Activated B cell treated with CpG ODN at 0.5 μM for 24 hours (primary cell): ENCODE measurements around the gene CACNA1E. TPM values are rescaled to one million over a fixed set of nuclear protein-coding genes. Genes with fewer than 3 reads are reported as not detected.

ENCODE experiments used
- ATAC-seq: fragments of 200-7000 bp; cut with Tn5 transposase; one replicate; pipeline ENCODE4 v1.10.0; 2021; ENCODE audit warnings: low read depth, mild to moderate bottlenecking, moderate library complexity
- CTCF ChIA-PET: fragments of 350-600 bp; sonication (Branson Sonifier 250); formaldehyde crosslinking; loops from one replicate; lab custom pipeline; 2021; ENCODE audit warnings: antibody characterized with exemption; lab: Charles Lee
- POLR2A ChIA-PET: fragments of 350-600 bp; sonication (Branson Sonifier 250); formaldehyde crosslinking; loops from one replicate; lab custom pipeline; 2021; ENCODE audit warnings: antibody characterized with exemption; lab: Charles Lee
- DNase-seq: peaks from one replicate; pipeline ENCODE4 v3.0.0; 2022
- H3K27ac Mint-ChIP-seq: one replicate; pipeline ENCODE4 v1.8.0; 2020; ENCODE audit warnings: mixed read lengths
- H3K27me3 Mint-ChIP-seq: one replicate; pipeline ENCODE4 v1.8.0; 2021; ENCODE audit warnings: mixed read lengths
- H3K36me3 Mint-ChIP-seq: one replicate; pipeline ENCODE4 v1.8.0; 2021; ENCODE audit warnings: low read depth, mixed read lengths
- H3K4me1 Mint-ChIP-seq: one replicate; pipeline ENCODE4 v1.8.0; 2021; ENCODE audit warnings: mixed read lengths
- H3K4me3 Mint-ChIP-seq: one replicate; pipeline ENCODE4 v1.8.0; 2020; ENCODE audit warnings: mild to moderate bottlenecking, mixed read lengths
- H3K9me3 Mint-ChIP-seq: one replicate; pipeline ENCODE4 v1.8.0; 2020; ENCODE audit warnings: mixed read lengths
- intact Hi-C: fragments of 100-400 bp; cut with micrococcal nuclease; formaldehyde crosslinking; loops from one replicate; pipeline ENCODE4 v1.15.1; 2024
- total RNA-seq: library from RNA; stranded (reverse); gene quantifications from 2 replicates; pipeline ENCODE4 v1.2.3, GENCODE V29; 2022
- TF ChIP-seq, protein P1 (sequence below): fragments of 200-600 bp; IDR thresholded peaks from one replicate; pipeline ENCODE4 v1.8.0; 2022; ENCODE audit warnings: antibody characterized with exemption, mild to moderate bottlenecking

Gene CACNA1E
- total RNA-seq, 1 donor from 2014 or later, result 0.91 TPM

- TF ChIP-seq, protein P1, sequence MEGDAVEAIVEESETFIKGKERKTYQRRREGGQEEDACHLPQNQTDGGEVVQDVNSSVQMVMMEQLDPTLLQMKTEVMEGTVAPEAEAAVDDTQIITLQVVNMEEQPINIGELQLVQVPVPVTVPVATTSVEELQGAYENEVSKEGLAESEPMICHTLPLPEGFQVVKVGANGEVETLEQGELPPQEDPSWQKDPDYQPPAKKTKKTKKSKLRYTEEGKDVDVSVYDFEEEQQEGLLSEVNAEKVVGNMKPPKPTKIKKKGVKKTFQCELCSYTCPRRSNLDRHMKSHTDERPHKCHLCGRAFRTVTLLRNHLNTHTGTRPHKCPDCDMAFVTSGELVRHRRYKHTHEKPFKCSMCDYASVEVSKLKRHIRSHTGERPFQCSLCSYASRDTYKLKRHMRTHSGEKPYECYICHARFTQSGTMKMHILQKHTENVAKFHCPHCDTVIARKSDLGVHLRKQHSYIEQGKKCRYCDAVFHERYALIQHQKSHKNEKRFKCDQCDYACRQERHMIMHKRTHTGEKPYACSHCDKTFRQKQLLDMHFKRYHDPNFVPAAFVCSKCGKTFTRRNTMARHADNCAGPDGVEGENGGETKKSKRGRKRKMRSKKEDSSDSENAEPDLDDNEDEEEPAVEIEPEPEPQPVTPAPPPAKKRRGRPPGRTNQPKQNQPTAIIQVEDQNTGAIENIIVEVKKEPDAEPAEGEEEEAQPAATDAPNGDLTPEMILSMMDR, result no peak
- Mint-ChIP-seq H3K4me1 (peaks cover 2% of the 10 kb centered on the region), H3K9me3 (no peaks in the 10 kb centered on the region), H3K27ac (no peak overlapping the region), H3K27me3 (peaks cover 3% of the 10 kb centered on the region), H3K36me3 (no peaks in the 10 kb centered on the region), H3K4me3 (no peak overlapping the region)
- POLR2A ChIA-PET, result no interaction called here
- DNase-seq (no peak), ATAC-seq (peak; percentile 47)
- CTCF ChIA-PET, result no interaction called here
- intact Hi-C loops, result no loop called here
Measured at GRCh38 chr1:181514298-181515290, 31.3 kb downstream of the CACNA1E start.

DNA sequence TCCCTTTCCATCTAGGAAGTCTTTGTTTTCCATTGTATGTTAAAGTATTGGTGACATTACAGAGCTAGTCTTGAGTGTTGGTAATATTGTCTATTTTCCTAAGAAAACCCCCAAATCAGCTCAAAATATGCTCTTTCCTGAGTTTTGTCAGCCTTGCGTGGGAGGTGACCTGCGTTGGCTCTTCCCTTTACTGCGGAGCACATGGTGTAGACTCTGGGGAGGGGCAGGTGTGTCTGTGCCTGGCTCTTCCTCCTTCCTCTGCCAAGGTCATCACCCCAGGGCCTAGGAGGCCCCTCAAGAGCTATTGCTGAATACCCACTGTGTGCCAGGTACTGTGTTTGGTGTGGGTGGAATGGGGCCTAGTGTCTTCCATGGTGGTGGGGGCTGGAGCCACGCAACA lies 33.4 kb downstream of the CACNA1E start:
- CTCF ChIA-PET, result no interaction called here
- intact Hi-C loops, result no loop called here

GRCh38 chr1:181517181-181517875 lies 34.0 kb downstream of the CACNA1E start:
- TF ChIP-seq, protein P1, result no peak
- no peaks in the 10 kb centered on the region for H3K9me3 Mint-ChIP-seq
- H3K36me3 Mint-ChIP-seq, result no peaks in the 10 kb centered on the region
- CTCF ChIA-PET, result no interaction called here
- DNase-seq (no peak), ATAC-seq (no peak)
- peaks cover 3% of the 10 kb centered on the region for H3K27me3 Mint-ChIP-seq
- peaks cover 2% of the 10 kb centered on the region for H3K4me1 Mint-ChIP-seq
- intact Hi-C loops, result no loop called here
- POLR2A ChIA-PET, result no interaction called here
- no peak overlapping the region for H3K27ac Mint-ChIP-seq
- no peak overlapping the region for H3K4me3 Mint-ChIP-seq

More for the DNA sequence above, 33.4 kb downstream of the CACNA1E start:
- Mint-ChIP-seq H3K27ac (no peak overlapping the region), H3K27me3 (peaks cover 3% of the 10 kb centered on the region), H3K36me3 (no peaks in the 10 kb centered on the region), H3K4me1 (peaks cover 2% of the 10 kb centered on the region), H3K4me3 (no peak overlapping the region), H3K9me3 (no peaks in the 10 kb centered on the region)
- ATAC-seq (no peak), DNase-seq (no peak)
- POLR2A ChIA-PET, result no interaction called here
- TF ChIP-seq, protein P1, result no peak

GRCh38 chr1:181518152-181518551 lies 34.8 kb downstream of the CACNA1E start:
- H3K4me3 Mint-ChIP-seq, result no peak overlapping the region
- DNase-seq (no peak), ATAC-seq (no peak)
- no peak overlapping the region for H3K27ac Mint-ChIP-seq
- TF ChIP-seq, protein P1, result no peak
- H3K36me3 Mint-ChIP-seq, result no peaks in the 10 kb centered on the region
- CTCF ChIA-PET, result no interaction called here
- peaks cover 3% of the 10 kb centered on the region for H3K27me3 Mint-ChIP-seq
- no peaks in the 10 kb centered on the region for H3K9me3 Mint-ChIP-seq
- H3K4me1 Mint-ChIP-seq, result peaks cover 2% of the 10 kb centered on the region
- POLR2A ChIA-PET, result no interaction called here
- intact Hi-C loops, result no loop called here

DNA sequence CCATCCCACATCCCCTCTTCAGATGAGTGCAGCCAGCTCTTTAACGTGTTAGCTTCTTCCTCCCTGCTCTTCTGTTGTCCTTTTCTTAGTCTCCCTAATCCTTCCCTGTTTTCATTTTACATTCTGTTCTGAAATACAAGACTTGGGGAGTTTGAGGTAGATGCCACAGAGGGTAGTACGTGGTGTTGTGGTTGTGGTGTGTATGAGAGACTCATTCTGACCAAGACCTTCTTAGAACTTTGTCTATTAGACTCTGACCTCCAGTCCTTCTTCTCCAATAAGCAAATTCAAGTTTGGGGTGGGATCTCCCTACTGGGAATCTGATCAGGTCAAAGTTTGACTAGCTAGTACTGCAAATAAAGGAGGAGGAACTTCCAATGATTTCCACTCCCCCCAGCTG lies 39.5 kb downstream of the CACNA1E start:
- Mint-ChIP-seq H3K4me1 (no peaks in the 10 kb centered on the region), H3K36me3 (no peaks in the 10 kb centered on the region), H3K4me3 (no peak overlapping the region), H3K27ac (no peak overlapping the region), H3K9me3 (peaks cover 2% of the 10 kb centered on the region), H3K27me3 (peaks cover 1% of the 10 kb centered on the region)
- TF ChIP-seq, protein P1, result no peak
- intact Hi-C loops, result no loop called here
- CTCF ChIA-PET, result no interaction called here
- ATAC-seq (no peak), DNase-seq (no peak)
- POLR2A ChIA-PET, result no interaction called here
